Adrenal gland (tissue), 5 donors: ENCODE results near the gene SPATS2.

Experiments used
- CTCF ChIP-seq, 6 experiments: fragments of 450-650 bp in 4 of 6; fragments of 200-600 bp in 2 of 6; sonication (generic) in 1 of 6; IDR thresholded peaks; 1 replicate in 5 of 6; 2 replicates in 1 of 6; pipeline versions ENCODE4 v1.5.1 to v1.8.0; 2016 to 2021; ENCODE audit warnings: antibody characterized with exemption in 6 of 6, mild to moderate bottlenecking in 2 of 6, moderate library complexity in 1 of 6
- POLR2A ChIP-seq, 2 donors: fragments of 450-650 bp; IDR thresholded peaks; one replicate each; pipeline ENCODE4 v1.6.1; 2017; ENCODE audit warnings: antibody characterized with exemption in 2 of 2, mild to moderate bottlenecking in 2 of 2, moderate library complexity in 1 of 2
- donor health status: DM: no; HTN: no; CAD: no.

GRCh38 chr12:49567611-49568441 lies 200.6 kb downstream of the SPATS2 start, which contains the start of gene MCRS1:
- TF ChIP-seq POLR2A (IDR thresholded peaks at IDR 0.05) (peak in 1 of 2 donors; percentile 33), CTCF (IDR thresholded peaks at IDR 0.05) (no peak)
